Ishikawa (cell line): ENCODE data around the gene KDM4B.

Source experiments
- EP300 ChIP-seq: IDR thresholded peaks from 2 replicates; pipeline ENCODE4 v1.6.1; 2012; ENCODE audit warnings: borderline replicate concordance
- FOXM1 ChIP-seq: IDR thresholded peaks from 2 replicates; pipeline ENCODE4 v1.6.1; 2012; ENCODE audit warnings: low read depth, borderline replicate concordance
- NFIC ChIP-seq: IDR thresholded peaks from 2 replicates; pipeline ENCODE4 v1.6.1; 2012
- RAD21 ChIP-seq: IDR thresholded peaks from 2 replicates; pipeline ENCODE4 v1.6.1; 2012; ENCODE audit warnings: low read depth
- TAF1 ChIP-seq: IDR thresholded peaks from 2 replicates; pipeline ENCODE4 v1.6.1; 2012; ENCODE audit warnings: low read depth, mild to moderate bottlenecking
- ZBTB7A ChIP-seq: IDR thresholded peaks from 2 replicates; pipeline ENCODE4 v1.6.1; 2012; ENCODE audit warnings: low read depth
- TF ChIP-seq, protein P1 (sequence below): IDR thresholded peaks from 2 replicates; pipeline ENCODE4 v1.6.1; 2012

DNA sequence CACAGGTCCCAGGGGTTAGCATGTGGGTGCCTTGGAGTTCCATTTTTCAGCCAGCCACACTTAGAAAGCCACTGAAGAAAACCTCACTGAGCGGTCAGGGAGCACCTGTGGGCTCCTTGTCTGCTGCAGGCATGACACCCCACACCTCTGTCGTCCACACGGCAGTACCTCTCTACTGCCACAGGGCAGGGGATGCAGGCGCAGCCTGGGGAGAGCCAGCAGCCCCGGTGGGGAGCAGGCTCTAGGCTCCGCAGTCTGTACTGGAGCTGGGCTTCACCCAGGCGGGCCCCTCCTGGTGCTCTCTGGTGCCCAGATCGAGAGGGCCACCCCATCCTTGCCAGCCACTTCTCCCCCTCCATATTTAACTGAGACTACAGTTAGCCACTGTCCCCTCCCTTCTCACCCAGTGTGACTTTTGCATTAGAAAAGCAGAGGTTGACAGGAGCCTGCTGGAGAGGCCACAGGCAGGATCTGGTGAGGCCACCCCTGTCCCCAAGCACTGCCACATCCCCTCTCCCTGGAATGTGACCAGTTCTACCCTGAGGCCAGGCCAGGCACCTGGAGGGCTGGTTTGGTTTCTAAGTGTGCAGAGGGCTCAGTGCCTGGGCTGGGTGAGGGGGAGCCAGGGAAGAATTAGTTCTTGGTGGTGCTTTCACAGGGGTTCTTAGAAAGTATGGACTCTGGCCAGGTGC is 104.4 kb downstream of the KDM4B start:
- no peak for TF ChIP-seq TAF1
- TF ChIP-seq EP300 = no peak
- TF ChIP-seq FOXM1 = no peak
- TF ChIP-seq RAD21 = no peak
- no peak for TF ChIP-seq NFIC
- TF ChIP-seq ZBTB7A = no peak
- TF ChIP-seq, protein P1, sequence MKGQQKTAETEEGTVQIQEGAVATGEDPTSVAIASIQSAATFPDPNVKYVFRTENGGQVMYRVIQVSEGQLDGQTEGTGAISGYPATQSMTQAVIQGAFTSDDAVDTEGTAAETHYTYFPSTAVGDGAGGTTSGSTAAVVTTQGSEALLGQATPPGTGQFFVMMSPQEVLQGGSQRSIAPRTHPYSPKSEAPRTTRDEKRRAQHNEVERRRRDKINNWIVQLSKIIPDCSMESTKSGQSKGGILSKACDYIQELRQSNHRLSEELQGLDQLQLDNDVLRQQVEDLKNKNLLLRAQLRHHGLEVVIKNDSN = no peak
